ENCODE data around the gene NRXN2.

- TF ChIP-seq CTCF (conservative IDR thresholded peaks at IDR 0.05) = no peak
- no peak for TF ChIP-seq ZFX (IDR thresholded peaks at IDR 0.05)
Measured at GRCh38 chr11:64758330-64759079, 35.5 kb upstream of the NRXN2 start.

All from C4-2B (cell line).